Astrocyte (in vitro differentiated cells and primary cell): Measurements from ENCODE around the gene TENM3.

Experiments used
- EZH2 ChIP-seq: IDR thresholded peaks from 2 replicates; pipeline ENCODE4 v1.6.1; 2012; ENCODE audit warnings: mild to moderate bottlenecking, low read length, inconsistent platforms; ENCODE audit not compliant: insufficient read depth
- TF ChIP-seq, protein P1 (sequence below): IDR thresholded peaks from 2 replicates; pipeline ENCODE4 v1.5.1; 2011; ENCODE audit warnings: low read depth, mild to moderate bottlenecking, inconsistent platforms, low read length, moderate library complexity; ENCODE audit not compliant: insufficient read depth

DNA sequence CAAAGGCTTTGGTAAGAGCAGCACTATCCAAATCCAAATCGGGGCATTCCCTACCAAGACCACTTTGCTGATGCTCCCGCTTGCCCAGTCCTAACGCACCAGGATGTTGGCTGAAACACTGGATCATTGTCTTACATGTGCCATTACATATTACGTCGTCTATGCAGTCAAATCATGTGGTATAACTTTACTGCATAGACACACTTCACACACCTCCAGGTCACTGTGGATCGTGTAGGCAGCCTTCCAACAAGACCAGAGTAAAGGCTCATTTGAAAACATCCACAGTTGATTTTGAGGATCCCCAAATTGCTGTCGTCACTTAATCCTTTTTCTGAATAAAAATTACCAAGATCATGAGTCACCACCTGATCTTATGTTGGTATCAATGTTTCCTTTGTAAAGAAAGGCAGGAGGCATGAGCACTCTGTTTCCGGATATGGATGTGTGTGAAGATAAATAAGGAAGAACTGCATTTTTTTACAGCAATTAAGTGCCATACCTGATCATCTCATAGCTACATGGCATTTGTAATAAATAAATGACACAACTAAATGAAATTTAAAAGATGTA is 18.5 kb downstream of the TENM3 start:
- TF ChIP-seq EZH2, result no peak
- TF ChIP-seq, protein P1, sequence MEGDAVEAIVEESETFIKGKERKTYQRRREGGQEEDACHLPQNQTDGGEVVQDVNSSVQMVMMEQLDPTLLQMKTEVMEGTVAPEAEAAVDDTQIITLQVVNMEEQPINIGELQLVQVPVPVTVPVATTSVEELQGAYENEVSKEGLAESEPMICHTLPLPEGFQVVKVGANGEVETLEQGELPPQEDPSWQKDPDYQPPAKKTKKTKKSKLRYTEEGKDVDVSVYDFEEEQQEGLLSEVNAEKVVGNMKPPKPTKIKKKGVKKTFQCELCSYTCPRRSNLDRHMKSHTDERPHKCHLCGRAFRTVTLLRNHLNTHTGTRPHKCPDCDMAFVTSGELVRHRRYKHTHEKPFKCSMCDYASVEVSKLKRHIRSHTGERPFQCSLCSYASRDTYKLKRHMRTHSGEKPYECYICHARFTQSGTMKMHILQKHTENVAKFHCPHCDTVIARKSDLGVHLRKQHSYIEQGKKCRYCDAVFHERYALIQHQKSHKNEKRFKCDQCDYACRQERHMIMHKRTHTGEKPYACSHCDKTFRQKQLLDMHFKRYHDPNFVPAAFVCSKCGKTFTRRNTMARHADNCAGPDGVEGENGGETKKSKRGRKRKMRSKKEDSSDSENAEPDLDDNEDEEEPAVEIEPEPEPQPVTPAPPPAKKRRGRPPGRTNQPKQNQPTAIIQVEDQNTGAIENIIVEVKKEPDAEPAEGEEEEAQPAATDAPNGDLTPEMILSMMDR, result no peak
